ENCODE data around the gene TNS3. TPM values are rescaled to one million over a fixed set of nuclear protein-coding genes. Genes with fewer than 3 reads are reported as not detected.
A peak's percentile ranks its signal among the peaks of the same experiment; 100 is the strongest.

The TNS3 gene
- total RNA-seq, 1 donor from 2014 or later = 92.9 TPM

GRCh38 chr7:47331179-47331565 lies 250.7 kb downstream of the TNS3 start:
- Mint-ChIP-seq H3K9me3 (ENCODE audit: unreplicated experiment) (no peaks in the 10 kb centered on the region), H3K27me3 (ENCODE audit: low read depth, unreplicated experiment) (no peaks in the 10 kb centered on the region), H3K36me3 (ENCODE audit: low read depth, unreplicated experiment) (peaks cover 12% of the 10 kb centered on the region), H3K27ac (ENCODE audit: unreplicated experiment) (no peak overlapping the region), H3K4me3 (ENCODE audit: unreplicated experiment) (no peak overlapping the region), H3K4me1 (ENCODE audit: low read depth, unreplicated experiment) (peaks cover 46% of the 10 kb centered on the region)
- no peak overlapping the region for H3K9ac ChIP-seq (ENCODE audit: low read length)
- DNase-seq (ENCODE audit: low read depth) = no peak
- no peak overlapping the region for H3K4me2 ChIP-seq (ENCODE audit: low read length)
- peaks cover 40% of the 10 kb centered on the region for H3K4me1 ChIP-seq (ENCODE audit: insufficient read depth, low read length)
- peaks cover 27% of the 10 kb centered on the region for H4K20me1 ChIP-seq (ENCODE audit: insufficient read depth, low read length)
- no peaks in the 10 kb centered on the region for H3K9me3 ChIP-seq (ENCODE audit: insufficient read depth, low read depth, low read length)
- H3K27me3 ChIP-seq (ENCODE audit: insufficient read depth, low read length) = no peaks in the 10 kb centered on the region
- no peak overlapping the region for H2AFZ ChIP-seq (ENCODE audit: low read depth, low read length)
- no peak overlapping the region for H3K27ac ChIP-seq (ENCODE audit: low read depth, low read length)
- H3K36me3 ChIP-seq (ENCODE audit: insufficient read depth, low read length) = peaks cover 3% of the 10 kb centered on the region
- no peak for TF ChIP-seq CTCF (IDR thresholded peaks at IDR 0.05; ENCODE audit: insufficient read depth, low read depth, low read length)
- no peak for TF ChIP-seq EZH2 (IDR thresholded peaks at IDR 0.05; ENCODE audit: insufficient read depth, low read length)
- H3K79me2 ChIP-seq (ENCODE audit: insufficient read depth, low read length) = no peaks in the 10 kb centered on the region
- no peak for FAIRE-seq
- no peak overlapping the region for H3K4me3 ChIP-seq (ENCODE audit: insufficient read depth, low read depth, low read length)

- Mint-ChIP-seq H3K27ac (ENCODE audit: unreplicated experiment) (peak overlapping the region; percentile 70), H3K36me3 (ENCODE audit: low read depth, unreplicated experiment) (peaks cover 12% of the 10 kb centered on the region), H3K4me1 (ENCODE audit: low read depth, unreplicated experiment) (peaks cover 49% of the 10 kb centered on the region), H3K27me3 (ENCODE audit: low read depth, unreplicated experiment) (no peaks in the 10 kb centered on the region), H3K9me3 (ENCODE audit: unreplicated experiment) (no peaks in the 10 kb centered on the region), H3K4me3 (ENCODE audit: unreplicated experiment) (no peak overlapping the region)
- H3K9ac ChIP-seq (ENCODE audit: low read length) = no peak overlapping the region
- TF ChIP-seq EZH2 (IDR thresholded peaks at IDR 0.05; ENCODE audit: insufficient read depth, low read length) (no peak), CTCF (IDR thresholded peaks at IDR 0.05; ENCODE audit: insufficient read depth, low read depth, low read length) (no peak)
- H3K27me3 ChIP-seq (ENCODE audit: insufficient read depth, low read length) = no peaks in the 10 kb centered on the region
- peaks cover 27% of the 10 kb centered on the region for H4K20me1 ChIP-seq (ENCODE audit: insufficient read depth, low read length)
- DNase-seq (ENCODE audit: low read depth) = no peak
- peaks cover 42% of the 10 kb centered on the region for H3K4me1 ChIP-seq (ENCODE audit: insufficient read depth, low read length)
- no peak overlapping the region for H3K27ac ChIP-seq (ENCODE audit: low read depth, low read length)
- FAIRE-seq = no peak
- H3K79me2 ChIP-seq (ENCODE audit: insufficient read depth, low read length) = peaks cover 2% of the 10 kb centered on the region
- no peak overlapping the region for H3K4me2 ChIP-seq (ENCODE audit: low read length)
- no peak overlapping the region for H3K4me3 ChIP-seq (ENCODE audit: insufficient read depth, low read depth, low read length)
- no peaks in the 10 kb centered on the region for H3K9me3 ChIP-seq (ENCODE audit: insufficient read depth, low read depth, low read length)
- H3K36me3 ChIP-seq (ENCODE audit: insufficient read depth, low read length) = peaks cover 2% of the 10 kb centered on the region
- no peak overlapping the region for H2AFZ ChIP-seq (ENCODE audit: low read depth, low read length)
These were observed 251.2 kb downstream of the TNS3 start for GRCh38 chr7:47330561-47331178.

- peaks cover 8% of the 10 kb centered on the region for H3K79me2 ChIP-seq (ENCODE audit: insufficient read depth, low read length)
- H3K36me3 ChIP-seq (ENCODE audit: insufficient read depth, low read length) = peaks cover 4% of the 10 kb centered on the region
- peaks cover 55% of the 10 kb centered on the region for H3K4me1 Mint-ChIP-seq (ENCODE audit: low read depth, unreplicated experiment)
- no peak overlapping the region for H3K4me3 ChIP-seq (ENCODE audit: insufficient read depth, low read depth, low read length)
- no peaks in the 10 kb centered on the region for H3K27me3 Mint-ChIP-seq (ENCODE audit: low read depth, unreplicated experiment)
- peaks cover 30% of the 10 kb centered on the region for H4K20me1 ChIP-seq (ENCODE audit: insufficient read depth, low read length)
- H3K27me3 ChIP-seq (ENCODE audit: insufficient read depth, low read length) = no peaks in the 10 kb centered on the region
- no peak overlapping the region for H3K27ac Mint-ChIP-seq (ENCODE audit: unreplicated experiment)
- no peak overlapping the region for H3K9ac ChIP-seq (ENCODE audit: low read length)
- H3K9me3 Mint-ChIP-seq (ENCODE audit: unreplicated experiment) = no peaks in the 10 kb centered on the region
- DNase-seq (ENCODE audit: low read depth) (no peak), FAIRE-seq (no peak)
- H3K4me2 ChIP-seq (ENCODE audit: low read length) = no peak overlapping the region
- peaks cover 10% of the 10 kb centered on the region for H3K36me3 Mint-ChIP-seq (ENCODE audit: low read depth, unreplicated experiment)
- H3K4me3 Mint-ChIP-seq (ENCODE audit: unreplicated experiment) = no peak overlapping the region
- no peak for TF ChIP-seq EZH2 (IDR thresholded peaks at IDR 0.05; ENCODE audit: insufficient read depth, low read length)
- TF ChIP-seq CTCF (IDR thresholded peaks at IDR 0.05; ENCODE audit: insufficient read depth, low read depth, low read length) = no peak
- H3K4me1 ChIP-seq (ENCODE audit: insufficient read depth, low read length) = peaks cover 44% of the 10 kb centered on the region
- H2AFZ ChIP-seq (ENCODE audit: low read depth, low read length) = no peak overlapping the region
- H3K9me3 ChIP-seq (ENCODE audit: insufficient read depth, low read depth, low read length) = no peaks in the 10 kb centered on the region
- no peak overlapping the region for H3K27ac ChIP-seq (ENCODE audit: low read depth, low read length)
These were observed 251.9 kb downstream of the TNS3 start for GRCh38 chr7:47330026-47330425.
